Stimulated activated CD4-positive, alpha-beta T cell treated with anti-CD3 and anti-CD28 coated beads, TNF-alpha, amount 100 ng/mL, for 24 hours (primary cell): ENCODE results near the gene UBE3C.
A peak's percentile ranks its signal among the peaks of the same experiment; 100 is the strongest.
"Not testable (repeated sequence)": the region's sequence is repeated elsewhere in the genome, so short reads cannot be mapped to it uniquely, and the experiment has no call there.

Experiments
- DNase-seq, 3 experiments: peaks; one replicate each; pipeline ENCODE4 v3.0.0-alpha.2; 2020; ENCODE audit warnings: low read depth in 3 of 3

UBE3C gene

GRCh38 chr7:157130849-157131248, 7.9 kb upstream of the UBE3C start:
- not testable (repeated sequence) for DNase-seq

- DNase-seq: no peak
These were observed 5.9 kb upstream of the UBE3C start for GRCh38 chr7:157132796-157133195.

GRCh38 chr7:157133304-157133703, 5.4 kb upstream of the UBE3C start:
- DNase-seq: no peak

- DNase-seq: no peak
These were observed 2.4 kb upstream of the UBE3C start for GRCh38 chr7:157136372-157136771.

GRCh38 chr7:157138101-157138423, 664 bp upstream of the UBE3C start:
- no peak for DNase-seq

- peak; percentile 13 to 21 (median 19) for DNase-seq
These were observed 534 bp downstream of the UBE3C start for GRCh38 chr7:157139111-157139809.

- no peak for DNase-seq
These were observed 1.2 kb downstream of the UBE3C start for GRCh38 chr7:157139810-157140510.

GRCh38 chr7:157140511-157140905, 1.8 kb downstream of the UBE3C start:
- DNase-seq: no peak

- no peak for DNase-seq
These were observed 2.9 kb downstream of the UBE3C start for GRCh38 chr7:157141525-157142060.

GRCh38 chr7:157143788-157144187, 5.1 kb downstream of the UBE3C start:
- no peak for DNase-seq

GRCh38 chr7:157149317-157149716, 10.6 kb downstream of the UBE3C start:
- DNase-seq: no peak

GRCh38 chr7:157150882-157151281, 12.2 kb downstream of the UBE3C start:
- DNase-seq: no peak

GRCh38 chr7:157151626-157152339, 13.1 kb downstream of the UBE3C start:
- DNase-seq: no peak

- DNase-seq: no peak
These were observed 13.7 kb downstream of the UBE3C start for GRCh38 chr7:157152391-157152937.

- DNase-seq: no peak
These were observed 14.5 kb downstream of the UBE3C start for GRCh38 chr7:157153260-157153659.

- DNase-seq: no peak
These were observed 17.2 kb downstream of the UBE3C start for GRCh38 chr7:157155959-157156358.

- DNase-seq: no peak
These were observed 19.7 kb downstream of the UBE3C start for GRCh38 chr7:157158400-157158799.

- not testable (repeated sequence) for DNase-seq
These were observed 20.8 kb downstream of the UBE3C start for GRCh38 chr7:157159537-157159936.

GRCh38 chr7:157160433-157160832, 21.7 kb downstream of the UBE3C start:
- no peak for DNase-seq

- DNase-seq: no peak
These were observed 27.3 kb downstream of the UBE3C start for GRCh38 chr7:157165987-157166386.

- DNase-seq: no peak
These were observed 29.8 kb downstream of the UBE3C start for GRCh38 chr7:157168571-157168970.

- DNase-seq: no peak
These were observed 38.0 kb downstream of the UBE3C start for GRCh38 chr7:157176771-157177170.
